Fibroblast of lung (primary cell): ENCODE results near the gene DENND6B. TPM values are rescaled to one million over a fixed set of nuclear protein-coding genes. Genes with fewer than 3 reads are reported as not detected.

Experiments
- DNase-seq, 2 donors: peaks; one replicate each; pipeline versions ENCODE4 v3.0.0 to v3.0.0-alpha.2; 2010; ENCODE audit warnings: low read depth in 2 of 2
- H2AFZ ChIP-seq: 2 replicates; pipeline ENCODE4 v1.5.1; 2012; ENCODE audit warnings: low read length, control low read depth, inconsistent platforms
- H3K27ac ChIP-seq: 2 replicates; pipeline ENCODE4 v1.5.1; 2011; ENCODE audit warnings: low read length, control low read depth; ENCODE audit not compliant: insufficient read depth
- H3K27me3 ChIP-seq: 2 replicates; pipeline ENCODE4 v1.5.1; 2011; ENCODE audit warnings: mild to moderate bottlenecking, low read length; ENCODE audit not compliant: control insufficient read depth, insufficient read depth
- H3K36me3 ChIP-seq: 2 replicates; pipeline ENCODE4 v1.5.1; 2011; ENCODE audit warnings: low read length; ENCODE audit not compliant: control insufficient read depth, insufficient read depth
- H3K4me1 ChIP-seq: 2 replicates; pipeline ENCODE4 v1.5.1; 2011; ENCODE audit warnings: low read length; ENCODE audit not compliant: control insufficient read depth, insufficient read depth; ENCODE audit errors: extremely low read depth
- H3K4me2 ChIP-seq: 2 replicates; pipeline ENCODE4 v1.5.1; 2011; ENCODE audit warnings: low read length, control low read depth; ENCODE audit not compliant: insufficient read depth; ENCODE audit errors: extremely low read depth
- H3K4me3 ChIP-seq, 4 experiments: fragments of 200-600 bp in 1 of 4; sonication (generic) in 1 of 4; replicated peaks in 1 of 4; 2 replicates each; pipeline ENCODE4 v1.5.1; 2011 to 2016; ENCODE audit warnings: low read length in 4 of 4, low read depth in 3 of 4, mild to moderate bottlenecking in 3 of 4, control low read depth in 2 of 4, inconsistent platforms in 1 of 4, mixed read lengths in 1 of 4; ENCODE audit not compliant: insufficient read depth in 1 of 4; ENCODE audit errors: control extremely low read depth in 1 of 4
- H3K79me2 ChIP-seq: 2 replicates; pipeline ENCODE4 v1.5.1; 2012; ENCODE audit warnings: mild to moderate bottlenecking, low read length, inconsistent platforms; ENCODE audit not compliant: control insufficient read depth, insufficient read depth
- H3K9ac ChIP-seq: 2 replicates; pipeline ENCODE4 v1.5.1; 2011; ENCODE audit warnings: mild to moderate bottlenecking, low read length, control low read depth; ENCODE audit not compliant: insufficient read depth
- H3K9me3 ChIP-seq: 2 replicates; pipeline ENCODE4 v1.5.1; 2012; ENCODE audit warnings: low read depth, low read length; ENCODE audit not compliant: control insufficient read depth, insufficient read depth
- H4K20me1 ChIP-seq: 2 replicates; pipeline ENCODE4 v1.5.1; 2011; ENCODE audit warnings: low read length; ENCODE audit not compliant: control insufficient read depth, insufficient read depth; ENCODE audit errors: extremely low read depth
- EZH2 ChIP-seq: IDR thresholded peaks from 2 replicates; pipeline ENCODE4 v1.5.1; 2012; ENCODE audit warnings: low read length, control low read depth, mild to moderate bottlenecking; ENCODE audit errors: missing control alignments
- polyA plus RNA-seq, 2 donors: library from polyadenylated mRNA; depleted of rRNA in 1 of 2; stranded (reverse) in 1 of 2; unstranded in 1 of 2; fragments of >200 nt; gene quantifications; 2 replicates each; pipeline ENCODE4 v1.2.1, GENCODE V29; 2011 to 2012; ENCODE audit warnings: missing spikeins in 1 of 2
- total RNA-seq: library from RNA; depleted of rRNA; stranded (reverse); fragments of >200 nt; gene quantifications from 2 replicates; pipeline ENCODE4 v1.2.1, GENCODE V29; 2014
- TF ChIP-seq, protein P1 (sequence below), 2 donors: IDR thresholded peaks in 1 of 2; conservative IDR thresholded peaks in 1 of 2; 1 replicate in 1 of 2; 2 replicates in 1 of 2; pipeline ENCODE4 v1.5.1; 2011 to 2012; ENCODE audit warnings: low read length in 2 of 2, control low read depth in 1 of 2, inconsistent platforms in 1 of 2, low read depth in 1 of 2, mild to moderate bottlenecking in 1 of 2

The DENND6B gene
- total and polyA plus RNA-seq, 2 donors (not counting 1 experiment from before 2014, with no cell fraction given), result 1.9 to 2.0 TPM

- no peaks in the 10 kb centered on the region for H4K20me1 ChIP-seq
- peak overlapping the region; percentile 81 for H3K4me2 ChIP-seq
- no peaks in the 10 kb centered on the region for H3K9me3 ChIP-seq
- peaks cover 6% of the 10 kb centered on the region for H3K4me1 ChIP-seq
- H3K9ac ChIP-seq, result peak overlapping the region; percentile 72
- H3K4me3 ChIP-seq, result peak overlapping the region; percentile 62 to 73 (median 70)
- H3K27ac ChIP-seq, result peak overlapping the region; percentile 54
- peak overlapping the region; percentile 46 for H2AFZ ChIP-seq
- DNase-seq, result peak; percentile 67 to 74
- peaks cover 9% of the 10 kb centered on the region for H3K36me3 ChIP-seq
- H3K27me3 ChIP-seq, result no peaks in the 10 kb centered on the region
- peaks cover 8% of the 10 kb centered on the region for H3K79me2 ChIP-seq
- TF ChIP-seq, protein P1, sequence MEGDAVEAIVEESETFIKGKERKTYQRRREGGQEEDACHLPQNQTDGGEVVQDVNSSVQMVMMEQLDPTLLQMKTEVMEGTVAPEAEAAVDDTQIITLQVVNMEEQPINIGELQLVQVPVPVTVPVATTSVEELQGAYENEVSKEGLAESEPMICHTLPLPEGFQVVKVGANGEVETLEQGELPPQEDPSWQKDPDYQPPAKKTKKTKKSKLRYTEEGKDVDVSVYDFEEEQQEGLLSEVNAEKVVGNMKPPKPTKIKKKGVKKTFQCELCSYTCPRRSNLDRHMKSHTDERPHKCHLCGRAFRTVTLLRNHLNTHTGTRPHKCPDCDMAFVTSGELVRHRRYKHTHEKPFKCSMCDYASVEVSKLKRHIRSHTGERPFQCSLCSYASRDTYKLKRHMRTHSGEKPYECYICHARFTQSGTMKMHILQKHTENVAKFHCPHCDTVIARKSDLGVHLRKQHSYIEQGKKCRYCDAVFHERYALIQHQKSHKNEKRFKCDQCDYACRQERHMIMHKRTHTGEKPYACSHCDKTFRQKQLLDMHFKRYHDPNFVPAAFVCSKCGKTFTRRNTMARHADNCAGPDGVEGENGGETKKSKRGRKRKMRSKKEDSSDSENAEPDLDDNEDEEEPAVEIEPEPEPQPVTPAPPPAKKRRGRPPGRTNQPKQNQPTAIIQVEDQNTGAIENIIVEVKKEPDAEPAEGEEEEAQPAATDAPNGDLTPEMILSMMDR (conservative IDR thresholded peaks at IDR 0.05 in 1 of 2, IDR thresholded peaks at IDR 0.05 in 1 of 2; ENCODE audit: low read depth in 1 of 2, low read length in 2 of 2), result no peak
- no peak for TF ChIP-seq EZH2
Observed at GRCh38 chr22:50260801-50261614, 65.8 kb downstream of the DENND6B start.

- Histone ChIP-seq H3K9me3 (no peaks in the 10 kb centered on the region), H3K4me2 (peak overlapping the region; percentile 81), H3K4me1 (peaks cover 6% of the 10 kb centered on the region), H2AFZ (peak overlapping the region; percentile 46), H3K79me2 (peaks cover 8% of the 10 kb centered on the region), H3K27ac (peak overlapping the region; percentile 54), H3K4me3 (peak overlapping the region; percentile 62 to 73 (median 70)), H3K36me3 (peaks cover 12% of the 10 kb centered on the region), H4K20me1 (no peaks in the 10 kb centered on the region), H3K27me3 (no peaks in the 10 kb centered on the region), H3K9ac (peak overlapping the region; percentile 72)
- no peak for TF ChIP-seq EZH2
- TF ChIP-seq, protein P1 (conservative IDR thresholded peaks at IDR 0.05 in 1 of 2, IDR thresholded peaks at IDR 0.05 in 1 of 2; ENCODE audit: low read depth in 1 of 2, low read length in 2 of 2), result no peak
- peak in 1 of 2 donors; percentile 27 for DNase-seq
Observed at GRCh38 chr22:50260434-50260800, 66.4 kb downstream of the DENND6B start.

- no peak for TF ChIP-seq EZH2
- TF ChIP-seq, protein P1 (conservative IDR thresholded peaks at IDR 0.05 in 1 of 2, IDR thresholded peaks at IDR 0.05 in 1 of 2; ENCODE audit: low read depth in 1 of 2, low read length in 2 of 2), result no peak
- H3K27ac ChIP-seq, result no peak overlapping the region
- H3K4me2 ChIP-seq, result no peak overlapping the region
- H3K4me1 ChIP-seq, result peaks cover 6% of the 10 kb centered on the region
- H2AFZ ChIP-seq, result no peak overlapping the region
- H3K27me3 ChIP-seq, result no peaks in the 10 kb centered on the region
- H3K9ac ChIP-seq, result peak overlapping the region; percentile 7
- H4K20me1 ChIP-seq, result no peaks in the 10 kb centered on the region
- H3K4me3 ChIP-seq, result no peak overlapping the region
- H3K36me3 ChIP-seq, result peaks cover 16% of the 10 kb centered on the region
- peaks cover 8% of the 10 kb centered on the region for H3K79me2 ChIP-seq
- no peaks in the 10 kb centered on the region for H3K9me3 ChIP-seq
- DNase-seq, result no peak
Observed at GRCh38 chr22:50259302-50259701, 67.5 kb downstream of the DENND6B start.

Other genes with a start within 250 kb of the DENND6B start
- gene MLC1, start 241.6 kb downstream of the DENND6B start, total RNA-seq, result under 0.01 TPM in 2 replicates
- gene MLC1, start 241.6 kb downstream of the DENND6B start, polyA plus RNA-seq, result not detected in 2 replicates
- gene MOV10L1, start 237.0 kb downstream of the DENND6B start, total RNA-seq, result 0.83 and 1.0 TPM in 2 replicates
- gene MOV10L1, start 237.0 kb downstream of the DENND6B start, polyA plus RNA-seq, result 0.03 and 0.40 TPM in 2 replicates
- gene PANX2, start 156.3 kb downstream of the DENND6B start, total RNA-seq, result under 0.01 and 0.17 TPM in 2 replicates
- gene PANX2, start 156.3 kb downstream of the DENND6B start, polyA plus RNA-seq, result 0.44 and 0.45 TPM in 2 replicates
- gene TRABD, start 141.1 kb downstream of the DENND6B start, total RNA-seq, result 15.2 and 17.2 TPM in 2 replicates
- gene TRABD, start 141.1 kb downstream of the DENND6B start, polyA plus RNA-seq, result 11.8 and 17.6 TPM in 2 replicates
- gene SELENOO, start 126.0 kb downstream of the DENND6B start, total RNA-seq, result 16.9 and 20.1 TPM in 2 replicates
- gene SELENOO, start 126.0 kb downstream of the DENND6B start, polyA plus RNA-seq, result 8.3 and 10.2 TPM in 2 replicates
- gene TUBGCP6, start 82.0 kb downstream of the DENND6B start, total RNA-seq, result 19.0 and 23.8 TPM in 2 replicates
- gene TUBGCP6, start 82.0 kb downstream of the DENND6B start, polyA plus RNA-seq, result 6.7 and 7.3 TPM in 2 replicates
- 19.3 and 27.6 TPM in 2 replicates for gene HDAC10, start 75.7 kb downstream of the DENND6B start, total RNA-seq
- gene HDAC10, start 75.7 kb downstream of the DENND6B start, polyA plus RNA-seq, result 5.1 and 6.7 TPM in 2 replicates
- 24.4 and 30.1 TPM in 2 replicates for gene MAPK12, start 65.3 kb downstream of the DENND6B start, total RNA-seq
- gene MAPK12, start 65.3 kb downstream of the DENND6B start, polyA plus RNA-seq, result 16.4 and 21.5 TPM in 2 replicates
- 5.9 and 7.6 TPM in 2 replicates for gene MAPK11, start 56.6 kb downstream of the DENND6B start, total RNA-seq
- gene MAPK11, start 56.6 kb downstream of the DENND6B start, polyA plus RNA-seq, result 2.6 and 4.1 TPM in 2 replicates
- gene PLXNB2, start 19.4 kb downstream of the DENND6B start, total RNA-seq, result 130 and 209 TPM in 2 replicates
- gene PLXNB2, start 19.4 kb downstream of the DENND6B start, polyA plus RNA-seq, result 62.7 and 72.9 TPM in 2 replicates
- 34.4 and 44.4 TPM in 2 replicates for gene PPP6R2, start 16.3 kb upstream of the DENND6B start, total RNA-seq
- gene PPP6R2, start 16.3 kb upstream of the DENND6B start, polyA plus RNA-seq, result 19.7 and 24.6 TPM in 2 replicates
- 69.1 and 75.8 TPM in 2 replicates for gene SBF1, start 148.0 kb upstream of the DENND6B start, total RNA-seq
- 13.5 and 18.7 TPM in 2 replicates for gene SBF1, start 148.0 kb upstream of the DENND6B start, polyA plus RNA-seq
- gene ADM2, start 154.5 kb upstream of the DENND6B start, total RNA-seq, result 2.8 and 5.8 TPM in 2 replicates
- gene ADM2, start 154.5 kb upstream of the DENND6B start, polyA plus RNA-seq, result 0.67 and 0.73 TPM in 2 replicates
- under 0.01 and 0.17 TPM in 2 replicates for gene MIOX, start 159.8 kb upstream of the DENND6B start, total RNA-seq
- 0.06 TPM in 1 of 2 replicates, not detected in the other for gene MIOX, start 159.8 kb upstream of the DENND6B start, polyA plus RNA-seq
- gene LMF2, start 180.7 kb upstream of the DENND6B start, total RNA-seq, result 25.9 and 37.8 TPM in 2 replicates
- gene LMF2, start 180.7 kb upstream of the DENND6B start, polyA plus RNA-seq, result 25.2 and 25.8 TPM in 2 replicates
- 18.3 and 20.0 TPM in 2 replicates for gene NCAPH2, start 181.2 kb upstream of the DENND6B start, total RNA-seq
- 12.0 and 23.1 TPM in 2 replicates for gene NCAPH2, start 181.2 kb upstream of the DENND6B start, polyA plus RNA-seq
- gene SCO2, start 198.6 kb upstream of the DENND6B start, total RNA-seq, result 3.1 and 3.6 TPM in 2 replicates
- 0.42 and 0.66 TPM in 2 replicates for gene SCO2, start 198.6 kb upstream of the DENND6B start, polyA plus RNA-seq
- gene TYMP, start 203.0 kb upstream of the DENND6B start, total RNA-seq, result 40.1 and 40.8 TPM in 2 replicates
- 2.3 and 3.7 TPM in 2 replicates for gene TYMP, start 203.0 kb upstream of the DENND6B start, polyA plus RNA-seq
- gene KLHDC7B, start 218.9 kb upstream of the DENND6B start, total RNA-seq, result 0.17 and 0.51 TPM in 2 replicates
- 0.02 TPM in 1 of 2 replicates, not detected in the other for gene KLHDC7B, start 218.9 kb upstream of the DENND6B start, polyA plus RNA-seq
- 0.33 TPM in 1 of 2 replicates, not detected in the other for gene SYCE3, start 235.9 kb upstream of the DENND6B start, total RNA-seq
- gene SYCE3, start 235.9 kb upstream of the DENND6B start, polyA plus RNA-seq, result 0.30 TPM in 1 of 2 replicates, not detected in the other